Activated CD8-positive, alpha-beta memory T cell treated with anti-CD3 and anti-CD28 coated beads, Interleukin-2, amount 50 U/mL, for 24 hours (primary cell): Measurements from ENCODE around the gene EEFSEC.

Experiments
- DNase-seq: peaks from one replicate; pipeline ENCODE4 v3.0.0-alpha.2; 2020; ENCODE audit errors: extremely low read depth

EEFSEC gene

GRCh38 chr3:128316481-128316891 is 163.2 kb downstream of the EEFSEC start:
- peak; percentile 9 for DNase-seq

GRCh38 chr3:128317101-128317697 is 163.9 kb downstream of the EEFSEC start:
- no peak for DNase-seq

GRCh38 chr3:128317698-128318231 is 164.5 kb downstream of the EEFSEC start:
- DNase-seq: no peak

- no peak for DNase-seq
Observed at GRCh38 chr3:128318275-128318941, 165.1 kb downstream of the EEFSEC start.

GRCh38 chr3:128319107-128319506 is 165.8 kb downstream of the EEFSEC start:
- no peak for DNase-seq

- no peak for DNase-seq
Observed at GRCh38 chr3:128319741-128320141, 166.5 kb downstream of the EEFSEC start.

- no peak for DNase-seq
Observed at GRCh38 chr3:128320551-128321340, 167.5 kb downstream of the EEFSEC start.

GRCh38 chr3:128321418-128321817 is 168.1 kb downstream of the EEFSEC start:
- no peak for DNase-seq

GRCh38 chr3:128322030-128323022 is 169.0 kb downstream of the EEFSEC start:
- DNase-seq: no peak

- DNase-seq: no peak
Observed at GRCh38 chr3:128323206-128324081, 170.2 kb downstream of the EEFSEC start.

GRCh38 chr3:128324911-128325592 is 171.8 kb downstream of the EEFSEC start:
- no peak for DNase-seq

GRCh38 chr3:128326051-128326823 is 173.0 kb downstream of the EEFSEC start:
- no peak for DNase-seq

GRCh38 chr3:128327606-128328031 is 174.3 kb downstream of the EEFSEC start:
- DNase-seq: no peak

GRCh38 chr3:128328546-128329458 is 175.5 kb downstream of the EEFSEC start:
- no peak for DNase-seq

GRCh38 chr3:128329491-128330213 is 176.4 kb downstream of the EEFSEC start:
- no peak for DNase-seq

GRCh38 chr3:128330214-128330842 is 177.0 kb downstream of the EEFSEC start:
- no peak for DNase-seq
